ENCODE measurements around the gene MBD5.

DNA sequence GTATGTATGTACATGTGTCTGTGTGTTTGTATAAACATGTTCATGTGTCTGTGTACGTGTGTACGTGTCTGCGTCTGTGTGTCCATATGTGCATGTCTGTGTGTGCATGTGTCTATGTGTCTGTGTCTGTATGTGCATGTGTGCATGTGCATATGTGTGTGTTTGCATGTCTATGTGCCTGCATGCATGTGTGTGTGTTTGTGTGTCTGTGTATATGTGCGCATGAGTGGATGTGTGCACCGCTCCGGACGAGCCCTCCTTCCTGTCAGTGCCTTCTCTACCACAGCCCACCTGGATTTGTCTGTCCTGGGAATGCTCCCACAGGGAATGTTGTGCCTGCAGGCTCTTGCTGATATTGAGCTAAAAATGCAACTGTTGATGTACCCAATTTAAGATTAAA is 510.3 kb downstream of the MBD5 start:
- TF ChIP-seq, protein P1, sequence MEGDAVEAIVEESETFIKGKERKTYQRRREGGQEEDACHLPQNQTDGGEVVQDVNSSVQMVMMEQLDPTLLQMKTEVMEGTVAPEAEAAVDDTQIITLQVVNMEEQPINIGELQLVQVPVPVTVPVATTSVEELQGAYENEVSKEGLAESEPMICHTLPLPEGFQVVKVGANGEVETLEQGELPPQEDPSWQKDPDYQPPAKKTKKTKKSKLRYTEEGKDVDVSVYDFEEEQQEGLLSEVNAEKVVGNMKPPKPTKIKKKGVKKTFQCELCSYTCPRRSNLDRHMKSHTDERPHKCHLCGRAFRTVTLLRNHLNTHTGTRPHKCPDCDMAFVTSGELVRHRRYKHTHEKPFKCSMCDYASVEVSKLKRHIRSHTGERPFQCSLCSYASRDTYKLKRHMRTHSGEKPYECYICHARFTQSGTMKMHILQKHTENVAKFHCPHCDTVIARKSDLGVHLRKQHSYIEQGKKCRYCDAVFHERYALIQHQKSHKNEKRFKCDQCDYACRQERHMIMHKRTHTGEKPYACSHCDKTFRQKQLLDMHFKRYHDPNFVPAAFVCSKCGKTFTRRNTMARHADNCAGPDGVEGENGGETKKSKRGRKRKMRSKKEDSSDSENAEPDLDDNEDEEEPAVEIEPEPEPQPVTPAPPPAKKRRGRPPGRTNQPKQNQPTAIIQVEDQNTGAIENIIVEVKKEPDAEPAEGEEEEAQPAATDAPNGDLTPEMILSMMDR (IDR thresholded peaks at IDR 0.05), result no peak
- TF ChIP-seq ZFX (IDR thresholded peaks at IDR 0.05; ENCODE audit: borderline replicate concordance), result no peak
